GM18502 (cell line): ENCODE data around the gene ERFE.
"Not testable (repeated sequence)": the region's sequence is repeated elsewhere in the genome, so short reads cannot be mapped to it uniquely, and the experiment has no call there.

Experiments used
- ATAC-seq: cut with Tn5 transposase; IDR thresholded peaks from one replicate; pipeline ENCODE4 v1.9.1; 2021; ENCODE audit warnings: mild to moderate bottlenecking; ENCODE audit not compliant: unreplicated experiment, poor library complexity

The ERFE gene, protein sequence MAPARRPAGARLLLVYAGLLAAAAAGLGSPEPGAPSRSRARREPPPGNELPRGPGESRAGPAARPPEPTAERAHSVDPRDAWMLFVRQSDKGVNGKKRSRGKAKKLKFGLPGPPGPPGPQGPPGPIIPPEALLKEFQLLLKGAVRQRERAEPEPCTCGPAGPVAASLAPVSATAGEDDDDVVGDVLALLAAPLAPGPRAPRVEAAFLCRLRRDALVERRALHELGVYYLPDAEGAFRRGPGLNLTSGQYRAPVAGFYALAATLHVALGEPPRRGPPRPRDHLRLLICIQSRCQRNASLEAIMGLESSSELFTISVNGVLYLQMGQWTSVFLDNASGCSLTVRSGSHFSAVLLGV

DNA sequence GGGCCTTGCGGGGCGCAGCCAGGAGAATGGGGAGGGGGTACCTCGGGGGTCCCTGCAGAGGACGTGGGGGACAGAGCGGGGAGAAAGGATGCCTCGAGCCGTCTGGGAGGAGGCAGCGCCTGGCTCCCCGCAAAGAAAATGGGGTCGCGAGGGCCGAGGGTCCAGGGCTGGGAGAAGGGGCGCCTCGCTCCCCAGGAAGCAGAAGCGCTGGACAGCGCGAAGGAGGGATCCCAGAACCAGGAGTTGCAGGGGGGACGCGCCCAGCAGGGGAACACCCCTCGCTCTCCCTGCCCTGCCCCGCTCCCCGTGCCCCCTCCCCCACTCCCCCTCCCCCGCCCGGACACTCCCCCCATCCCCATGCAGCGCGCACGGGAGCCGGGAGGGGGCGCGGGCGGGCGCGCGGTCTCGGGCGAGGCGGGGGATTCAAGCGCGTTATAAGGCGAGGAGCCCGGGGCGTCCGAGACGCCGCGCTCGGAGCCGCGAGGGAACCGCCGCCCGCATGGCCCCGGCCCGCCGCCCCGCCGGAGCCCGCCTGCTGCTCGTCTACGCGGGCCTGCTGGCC is at the start of gene ERFE:
Gene ERFE (plus strand): TSS at position 462 of the 562 bp plus-strand sequence. CDS start 38 bp downstream, at position 500.
- ATAC-seq = no peak

DNA sequence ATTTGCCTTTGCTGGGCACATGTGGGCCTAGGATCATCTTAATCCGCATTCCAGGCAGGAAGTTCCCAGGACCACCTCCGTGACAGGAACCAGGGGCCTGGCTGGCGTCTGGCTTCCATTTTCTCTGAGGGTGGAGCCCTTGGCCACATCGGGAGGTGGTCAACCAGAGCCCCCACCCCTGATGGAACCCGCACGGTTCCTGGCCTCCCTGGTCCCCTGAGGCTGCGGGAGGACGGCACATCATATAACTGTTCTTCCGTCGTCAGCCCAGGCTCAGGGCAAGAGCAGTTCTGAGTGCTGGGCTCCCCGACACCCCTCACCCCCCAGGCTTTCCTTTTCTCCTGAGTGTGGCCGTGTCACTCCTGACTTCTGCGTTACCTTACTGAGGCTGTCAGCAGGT is 45.2 kb upstream of the ERFE start:
- ATAC-seq = no peak

DNA sequence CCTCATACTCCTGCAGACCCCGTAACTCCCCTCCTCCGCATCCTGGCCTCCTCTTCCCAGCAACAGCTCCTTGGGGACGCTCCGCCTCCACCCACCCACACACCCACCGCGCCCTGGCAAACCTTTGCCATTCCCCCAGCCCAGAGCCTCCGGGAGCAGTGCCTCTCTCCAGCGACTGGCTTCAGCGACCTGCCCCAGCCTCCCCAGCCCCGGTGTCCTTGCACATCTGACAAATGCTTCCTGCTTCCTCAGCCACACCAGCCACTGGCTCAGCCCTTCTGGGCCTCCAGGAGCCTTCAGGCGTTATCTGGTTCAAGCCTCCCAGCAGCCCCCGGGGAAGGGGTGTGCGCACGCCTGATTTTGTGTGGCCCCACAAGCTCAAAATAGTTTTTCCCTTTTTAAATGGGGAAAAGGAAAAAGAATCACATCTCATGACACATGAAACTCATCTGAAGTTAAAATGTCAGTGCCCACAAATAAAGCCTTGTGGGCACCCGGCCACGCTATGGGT is 44.4 kb upstream of the ERFE start:
- ATAC-seq = no peak

DNA sequence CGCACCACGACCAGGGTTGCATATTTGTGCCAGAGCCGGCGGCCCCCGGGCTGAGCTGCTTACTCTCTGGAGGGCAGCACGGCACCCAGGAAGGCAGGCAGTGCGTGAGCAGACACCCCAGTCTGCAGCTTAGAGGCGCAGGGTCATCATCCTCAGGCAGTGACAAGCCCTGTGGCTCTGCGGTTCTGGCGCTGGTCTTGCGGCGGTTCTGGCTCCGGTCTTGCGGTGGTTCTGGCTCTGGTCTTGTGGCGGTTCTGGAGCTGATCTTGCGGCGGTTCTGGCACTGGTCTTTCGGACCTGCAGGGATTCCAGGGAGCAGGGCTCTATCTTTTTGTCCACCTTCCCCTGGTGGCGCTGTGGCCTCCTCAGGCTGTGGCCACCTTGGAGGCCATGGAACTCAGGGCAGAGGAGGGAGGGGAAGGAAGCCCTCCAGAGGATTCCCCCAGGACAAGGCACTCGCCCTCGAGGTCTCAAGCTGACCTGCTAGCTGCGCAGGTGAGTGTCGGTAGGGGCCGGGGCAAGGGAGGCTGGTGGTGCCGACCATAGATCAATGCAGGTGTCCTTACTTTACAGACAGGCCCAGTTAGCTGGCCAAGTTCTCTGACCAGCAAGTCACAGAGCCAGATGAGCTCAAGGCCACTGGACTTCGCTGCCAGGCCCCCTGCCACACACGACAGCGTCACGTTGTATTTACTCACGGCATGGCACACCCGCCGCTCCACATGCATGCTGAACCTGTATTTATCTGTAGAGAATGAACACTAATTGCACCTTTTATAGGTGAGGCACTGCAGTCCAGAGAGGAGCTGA is 43.7 kb upstream of the ERFE start:
- ATAC-seq = no peak

DNA sequence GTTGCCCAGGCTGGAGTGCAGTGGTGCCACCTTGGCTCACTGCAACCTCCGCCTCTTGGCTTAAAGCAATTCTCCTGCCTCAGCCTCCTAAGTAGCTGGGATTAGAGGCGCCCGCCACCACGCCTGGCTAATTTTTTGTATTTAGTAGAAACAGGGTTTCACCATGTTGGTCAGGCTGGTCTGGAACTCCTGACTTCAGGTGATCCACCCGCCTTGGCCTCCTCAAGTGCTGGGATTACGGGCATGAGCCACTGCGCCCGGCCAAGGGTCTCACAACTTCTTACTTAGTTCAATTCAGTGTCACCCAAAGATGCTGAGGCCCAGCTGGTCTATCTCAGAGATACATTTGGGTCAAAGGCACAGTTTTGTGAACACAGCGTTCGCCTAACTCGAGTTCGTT is 43.1 kb upstream of the ERFE start:
- not testable (repeated sequence) for ATAC-seq

DNA sequence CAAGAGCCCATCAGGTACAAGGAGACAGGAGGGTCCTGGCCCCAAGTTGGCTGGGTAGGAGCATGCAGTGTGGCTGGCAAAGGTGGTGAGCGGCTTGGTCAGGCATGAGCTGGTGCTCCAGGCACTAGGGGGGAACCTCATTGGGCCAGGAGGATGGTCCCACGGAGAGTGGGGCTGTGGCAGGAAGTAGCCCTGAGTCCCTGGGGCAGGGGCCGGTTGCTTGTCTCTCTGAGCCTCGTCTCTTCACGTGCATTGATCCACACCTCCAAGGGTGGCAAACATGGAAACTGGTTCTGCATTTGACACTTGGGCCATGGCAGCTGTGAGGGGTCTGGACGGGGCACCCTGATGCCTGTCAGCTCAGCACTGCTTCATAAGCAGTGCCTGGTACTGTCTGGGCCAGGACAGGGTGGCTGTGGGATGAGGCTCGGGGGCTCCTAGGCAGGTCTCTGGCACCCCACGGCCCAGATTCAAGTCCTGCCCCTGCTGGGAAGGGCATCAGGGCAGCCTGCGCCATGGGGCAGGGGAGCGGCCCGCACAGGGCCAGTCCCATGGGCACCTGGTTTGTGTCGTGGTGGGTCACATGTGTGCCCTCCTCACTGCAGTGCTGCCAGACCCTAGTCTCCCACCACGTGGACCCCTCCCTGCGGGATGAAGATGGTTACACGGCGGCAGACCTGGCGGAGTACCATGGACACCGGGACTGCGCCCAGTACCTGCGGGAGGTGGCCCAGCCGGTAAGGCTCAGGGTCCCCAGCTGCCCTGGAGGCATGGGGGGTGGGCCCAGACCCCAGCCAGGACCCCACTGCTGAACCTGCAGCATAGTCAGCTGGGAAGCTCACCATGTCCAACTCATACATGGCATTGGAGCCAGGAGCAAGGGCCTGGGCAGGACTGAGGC is 42.2 kb upstream of the ERFE start:
- ATAC-seq = no peak

DNA sequence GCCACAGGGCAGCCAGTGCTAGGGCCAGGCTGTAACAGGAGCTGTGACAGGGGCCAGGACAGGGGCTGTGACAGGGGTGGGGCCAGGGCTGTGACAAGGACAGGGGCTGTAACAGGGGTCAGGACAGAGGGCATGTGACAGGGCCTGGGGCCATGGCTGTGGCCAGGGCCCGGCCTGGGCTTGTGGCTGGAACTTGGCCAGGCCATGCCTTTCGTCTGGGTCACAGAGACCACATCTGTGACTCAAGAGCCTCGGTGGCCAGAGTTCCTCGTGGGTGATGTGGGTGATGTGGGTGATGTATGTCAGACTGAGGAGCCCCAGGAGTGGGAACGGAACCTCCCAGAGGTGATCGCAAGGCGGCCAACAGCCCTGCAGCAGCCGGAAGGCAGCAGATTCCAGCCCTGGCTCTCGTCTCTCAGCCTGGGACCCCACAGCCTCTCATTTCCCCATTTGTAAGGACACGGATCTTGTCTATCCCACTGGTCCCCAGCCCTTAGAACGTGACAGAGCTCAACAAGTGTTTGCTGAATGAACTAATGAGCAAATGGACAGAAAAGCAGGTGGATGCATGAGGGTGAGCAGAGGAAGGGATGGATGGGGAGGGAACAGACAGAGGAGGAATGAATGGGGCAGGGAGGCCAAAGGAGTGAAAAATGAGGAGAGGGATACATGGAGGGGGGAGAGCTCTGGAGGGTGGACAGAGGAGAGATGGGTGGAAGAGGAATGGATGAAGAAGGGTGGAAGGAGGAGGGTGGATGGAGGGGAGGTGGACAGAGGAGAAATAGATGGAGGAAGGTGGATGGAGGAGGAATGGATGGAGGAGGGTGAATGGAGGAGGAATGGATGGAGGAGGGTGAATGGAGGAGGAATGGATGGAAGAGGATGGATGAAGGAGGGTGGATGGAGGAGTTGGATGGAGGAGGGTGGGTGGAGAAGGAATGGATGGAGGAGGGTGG is 41.3 kb upstream of the ERFE start:
- no peak for ATAC-seq

DNA sequence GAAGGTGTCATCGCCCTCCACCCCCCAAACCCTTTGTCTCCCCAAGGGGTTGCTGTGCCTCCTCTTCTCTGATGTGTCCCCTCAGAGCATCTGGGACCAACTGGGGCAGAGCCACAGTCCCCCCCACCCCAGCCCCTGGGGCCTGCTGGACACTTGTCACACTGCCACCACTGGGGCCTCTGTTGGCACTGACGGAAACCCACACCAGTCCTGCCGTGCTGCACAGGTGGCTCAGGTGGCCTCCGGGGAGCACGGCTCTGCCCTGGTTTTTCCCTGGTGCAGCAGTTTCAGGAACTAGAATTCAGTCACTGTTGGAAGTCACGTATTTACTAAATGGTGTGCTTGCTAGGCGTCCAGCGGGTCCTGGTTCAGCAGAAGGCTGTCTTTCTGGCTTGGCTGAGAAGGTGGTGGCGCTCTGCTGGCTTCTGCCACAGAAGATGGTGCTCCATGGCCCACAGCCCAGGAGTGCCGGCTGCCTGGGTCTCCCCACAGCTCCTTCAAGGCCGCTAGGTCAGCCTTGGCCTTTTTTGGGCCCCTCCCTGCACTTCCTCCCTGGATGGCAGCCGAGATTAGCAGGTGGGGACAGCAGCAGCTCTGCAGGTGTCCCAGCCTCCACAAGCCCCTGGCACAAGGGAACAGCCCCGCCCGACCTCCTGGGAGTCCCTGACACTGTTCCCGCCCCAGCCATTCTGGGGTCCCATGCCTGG is 38.9 kb upstream of the ERFE start:
- ATAC-seq = no peak

DNA sequence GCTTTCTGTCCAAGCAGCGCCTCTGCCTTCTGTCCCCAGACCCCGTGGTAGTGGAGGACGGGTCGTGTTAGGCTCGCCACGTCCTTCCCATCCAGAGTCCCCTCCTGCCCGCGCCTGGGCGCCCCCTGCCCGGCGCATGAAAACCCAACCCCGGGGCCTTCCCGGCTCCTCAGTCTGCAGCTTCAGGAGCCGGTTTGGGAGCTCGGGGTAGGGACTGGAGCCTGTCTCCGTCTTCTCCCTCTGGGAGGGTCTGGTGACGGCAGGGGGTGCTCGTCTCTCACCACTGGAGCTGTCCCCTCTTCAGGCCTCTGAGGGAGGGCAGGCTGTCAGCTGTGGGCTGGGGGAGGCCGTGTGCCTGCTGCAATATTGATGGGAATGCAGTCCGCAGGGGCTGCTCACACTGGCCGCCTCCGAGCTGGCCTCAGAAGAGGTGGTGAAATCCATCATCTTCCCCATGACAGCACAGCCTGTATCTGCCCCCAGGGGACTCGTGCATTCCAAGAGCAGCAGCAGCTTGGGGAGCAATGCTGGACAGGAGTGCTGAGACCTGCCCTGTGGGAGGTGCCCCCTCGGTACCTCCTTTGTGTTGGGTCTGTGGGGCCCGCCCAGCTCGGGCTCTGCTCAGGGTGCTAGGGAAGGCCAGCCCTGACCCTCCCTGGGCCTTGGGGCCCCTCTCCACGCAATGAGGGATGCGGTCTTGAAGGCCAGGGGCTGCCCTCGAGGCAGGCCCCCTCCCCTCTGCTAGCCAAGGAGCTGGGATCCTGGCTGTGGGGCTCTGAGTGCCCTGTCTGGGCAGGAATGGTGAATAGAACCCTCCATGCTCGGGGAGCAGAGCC is 38.1 kb upstream of the ERFE start:
- ATAC-seq = no peak

DNA sequence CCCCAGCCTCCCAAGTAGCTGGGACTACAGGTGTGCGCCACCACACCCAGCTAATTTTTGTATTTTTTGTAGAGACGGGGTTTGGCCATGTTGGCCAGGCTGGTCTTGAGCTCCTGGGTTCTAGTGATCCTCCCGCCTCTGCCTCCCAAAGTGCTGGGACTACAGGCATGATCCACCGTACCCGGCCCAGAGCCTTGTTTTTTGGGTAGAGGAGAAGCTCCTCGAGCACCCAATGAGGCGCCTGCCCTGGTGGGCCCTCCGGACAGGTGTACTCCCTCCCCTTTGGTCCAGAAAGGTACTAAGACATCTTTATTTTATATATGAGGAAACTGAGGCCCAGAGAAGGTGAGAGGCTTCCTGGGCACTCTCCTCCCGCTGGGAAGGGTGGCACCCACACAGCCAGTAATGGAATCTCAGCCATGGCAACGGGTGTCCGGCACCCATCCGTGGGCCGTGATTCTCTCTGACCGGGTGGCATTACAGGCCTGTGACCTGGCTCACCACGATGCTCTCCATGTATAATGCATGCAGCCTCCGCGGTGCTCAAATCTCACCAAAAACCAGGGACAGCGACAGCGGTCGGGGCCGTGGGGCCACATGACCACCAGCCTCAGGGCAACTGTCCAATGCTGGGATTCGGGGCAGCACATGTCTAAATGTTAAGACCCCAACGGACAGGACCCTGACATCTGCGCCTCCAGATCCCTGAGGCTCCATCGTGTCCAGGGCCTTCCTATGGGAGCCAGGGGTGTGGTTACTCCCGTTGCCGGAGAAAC is 37.1 kb upstream of the ERFE start:
- ATAC-seq = no peak

DNA sequence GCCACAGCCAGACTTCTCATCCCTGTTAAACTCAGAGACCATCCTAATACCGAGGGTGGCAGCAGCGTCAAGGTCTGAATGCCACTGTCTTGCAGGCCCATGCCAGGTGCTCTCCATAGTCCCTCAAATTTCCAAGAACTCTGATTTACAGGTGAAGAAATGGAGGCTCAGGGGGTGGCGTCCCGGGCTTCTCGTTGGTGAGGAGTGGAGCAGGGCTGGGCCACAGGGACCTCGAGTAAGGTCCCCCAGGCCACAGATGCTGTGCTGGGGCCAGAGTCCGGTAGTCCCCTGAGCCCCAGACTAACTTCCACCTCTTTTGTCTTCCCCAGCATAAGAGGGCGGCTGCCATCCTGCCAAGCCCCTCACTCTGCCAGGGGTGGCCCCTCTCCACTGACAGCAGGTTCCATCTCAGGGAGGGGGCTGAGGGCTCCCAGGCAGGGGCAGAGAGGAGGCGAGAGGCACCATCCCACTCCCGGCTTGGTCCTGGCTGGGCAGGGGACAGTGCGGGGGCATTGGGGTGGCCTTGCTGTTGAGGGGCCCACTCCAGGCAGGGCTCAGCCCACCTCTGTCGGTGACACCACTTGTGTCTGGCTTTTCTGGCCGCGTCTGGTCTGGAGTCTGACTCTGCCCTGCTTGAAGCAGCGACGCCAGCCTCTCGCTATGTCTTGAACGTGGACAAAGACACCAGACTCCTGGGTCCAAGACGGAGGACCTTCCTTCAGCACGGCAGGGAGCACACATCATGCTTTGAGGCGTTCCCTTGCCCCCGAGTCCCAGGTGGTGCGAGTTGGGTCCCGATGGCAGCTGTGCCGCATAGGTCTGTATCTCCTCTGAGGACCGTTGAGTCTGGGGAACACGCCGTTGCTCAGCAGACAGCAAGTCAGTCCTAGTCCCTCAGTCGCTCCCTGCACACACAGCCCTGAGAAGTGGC is 36.2 kb upstream of the ERFE start:
- no peak for ATAC-seq

DNA sequence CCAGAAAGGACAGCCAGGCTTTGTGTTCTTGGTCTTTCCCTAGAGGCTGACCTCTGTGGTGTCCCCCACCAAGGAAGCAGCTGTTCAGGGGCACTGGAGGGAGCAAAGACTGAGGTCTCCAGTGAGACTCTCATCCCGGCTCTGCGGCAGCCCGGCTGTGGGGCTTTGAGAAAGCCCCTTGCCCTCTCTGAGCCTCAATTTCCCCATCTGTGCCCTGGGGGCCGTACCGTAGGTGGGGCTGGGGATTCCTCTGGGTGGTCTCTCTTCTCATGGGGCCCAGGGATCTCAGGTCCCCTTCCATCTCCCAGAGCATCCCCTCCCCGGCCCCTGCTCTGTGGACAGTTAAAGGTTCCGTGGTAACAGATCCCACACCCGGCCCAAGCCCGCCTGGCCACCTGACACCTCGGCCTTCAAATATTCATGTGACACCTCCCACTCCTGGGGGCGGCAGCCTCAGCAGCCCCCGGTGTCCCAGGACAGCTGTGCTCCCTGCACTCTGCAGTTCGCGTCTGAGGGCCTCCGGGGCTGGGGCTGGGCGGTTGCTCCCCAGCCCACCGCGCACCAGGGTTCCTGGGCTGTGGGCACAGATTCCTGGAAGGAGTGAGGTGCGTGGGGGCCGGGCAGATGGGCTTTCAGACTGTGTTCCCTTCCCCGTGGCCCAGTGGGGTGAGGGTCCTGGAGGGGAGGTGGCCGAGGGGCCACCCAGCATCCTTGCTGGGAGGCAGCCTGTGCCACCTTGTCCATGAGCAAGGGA is 35.4 kb upstream of the ERFE start:
- no peak for ATAC-seq

DNA sequence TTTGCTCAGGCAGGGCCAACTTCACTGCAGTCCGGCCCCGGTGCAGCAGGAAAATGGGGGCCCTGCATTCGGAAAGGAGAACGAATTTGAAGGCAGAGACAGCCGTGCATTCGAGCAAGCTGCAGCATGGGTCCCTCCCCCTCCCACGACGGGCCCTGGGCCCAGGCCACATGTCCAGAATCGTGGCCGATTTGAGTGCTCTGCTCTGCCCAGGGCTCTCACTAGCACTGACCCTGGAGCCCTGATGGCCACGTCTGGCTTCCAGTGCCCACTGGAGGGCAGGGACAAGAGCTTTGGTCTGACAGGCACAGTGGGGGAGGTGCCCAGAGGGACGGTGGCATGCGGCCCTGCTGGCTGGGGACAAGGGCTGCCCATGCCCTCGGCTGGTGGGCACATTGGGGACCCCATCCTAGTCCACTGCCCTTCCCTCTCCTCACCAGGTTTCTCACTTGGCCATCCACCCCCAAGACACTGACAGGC is 34.7 kb upstream of the ERFE start:
- no peak for ATAC-seq

DNA sequence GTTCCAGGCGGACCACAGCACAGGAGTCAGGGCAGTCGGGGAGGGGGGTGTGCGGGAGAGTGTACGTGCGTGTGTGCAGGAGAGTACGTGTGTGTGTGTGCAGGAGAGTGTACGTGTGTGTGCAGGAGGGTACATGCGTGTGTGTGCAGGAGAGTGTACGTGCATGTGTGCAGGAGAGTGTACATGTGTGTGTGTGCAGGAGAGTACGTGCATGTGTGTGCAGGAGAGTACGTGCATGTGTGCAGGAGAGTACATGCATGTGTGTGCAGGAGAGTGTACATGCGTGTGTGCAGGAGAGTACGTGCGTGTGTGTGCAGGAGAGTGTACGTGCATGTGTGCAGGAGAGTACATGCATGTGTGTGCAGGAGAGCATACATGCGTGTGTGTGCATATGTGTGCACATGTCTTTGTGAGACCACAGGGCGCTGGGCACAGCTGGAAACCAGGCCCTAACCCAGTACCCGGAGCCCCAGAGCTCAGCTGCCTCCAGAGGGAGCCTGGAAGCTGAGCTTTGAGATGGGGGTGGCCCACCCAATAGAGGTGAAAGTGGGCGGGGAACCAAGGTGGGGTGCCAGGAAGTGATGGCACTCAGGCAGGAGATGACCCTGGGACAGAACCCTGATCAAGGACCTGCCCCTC is 34.2 kb upstream of the ERFE start:
- ATAC-seq = no peak
